ENCODE measurements around the gene KSR2.
"Not testable (repeated sequence)": the region's sequence is repeated elsewhere in the genome, so short reads cannot be mapped to it uniquely, and the experiment has no call there.

DNA sequence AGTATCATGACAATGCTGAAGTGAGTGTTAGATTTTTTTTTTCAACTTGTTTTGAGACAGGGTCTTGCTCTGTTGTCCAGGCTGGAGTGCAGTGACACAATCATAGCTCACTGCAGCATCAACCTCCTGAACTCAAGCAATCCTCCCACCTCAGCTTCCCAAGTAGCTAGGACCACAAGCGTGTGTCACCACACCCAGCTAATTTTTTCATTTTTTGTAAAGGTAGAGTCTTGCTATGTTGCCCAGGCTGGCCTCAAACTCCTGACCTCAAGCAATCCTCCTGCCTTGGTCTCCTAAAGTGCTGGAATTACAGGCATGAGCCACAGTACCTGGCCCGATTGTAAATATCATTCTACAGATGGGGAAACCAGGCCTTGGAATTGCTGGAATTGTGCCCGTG, 94.6 kb downstream of the KSR2 start:
- TF ChIP-seq, protein P1, sequence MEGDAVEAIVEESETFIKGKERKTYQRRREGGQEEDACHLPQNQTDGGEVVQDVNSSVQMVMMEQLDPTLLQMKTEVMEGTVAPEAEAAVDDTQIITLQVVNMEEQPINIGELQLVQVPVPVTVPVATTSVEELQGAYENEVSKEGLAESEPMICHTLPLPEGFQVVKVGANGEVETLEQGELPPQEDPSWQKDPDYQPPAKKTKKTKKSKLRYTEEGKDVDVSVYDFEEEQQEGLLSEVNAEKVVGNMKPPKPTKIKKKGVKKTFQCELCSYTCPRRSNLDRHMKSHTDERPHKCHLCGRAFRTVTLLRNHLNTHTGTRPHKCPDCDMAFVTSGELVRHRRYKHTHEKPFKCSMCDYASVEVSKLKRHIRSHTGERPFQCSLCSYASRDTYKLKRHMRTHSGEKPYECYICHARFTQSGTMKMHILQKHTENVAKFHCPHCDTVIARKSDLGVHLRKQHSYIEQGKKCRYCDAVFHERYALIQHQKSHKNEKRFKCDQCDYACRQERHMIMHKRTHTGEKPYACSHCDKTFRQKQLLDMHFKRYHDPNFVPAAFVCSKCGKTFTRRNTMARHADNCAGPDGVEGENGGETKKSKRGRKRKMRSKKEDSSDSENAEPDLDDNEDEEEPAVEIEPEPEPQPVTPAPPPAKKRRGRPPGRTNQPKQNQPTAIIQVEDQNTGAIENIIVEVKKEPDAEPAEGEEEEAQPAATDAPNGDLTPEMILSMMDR (conservative IDR thresholded peaks at IDR 0.05; ENCODE audit: low read depth, low read length) = not testable (repeated sequence)
- TF ChIP-seq EZH2 (IDR thresholded peaks at IDR 0.05; ENCODE audit: borderline replicate concordance, low read depth, low read length, poor library complexity, severe bottlenecking) = not testable (repeated sequence)

All from A673 (cell line).